KOPT-K1 (cell line): ENCODE measurements around the gene MGMT.

ENCODE experiments used
- H3K27ac ChIP-seq: fragments of 200-600 bp; sonication (generic); 2 replicates; pipeline ENCODE4 v1.5.1; 2016; ENCODE audit warnings: antibody characterized with exemption, mild to moderate bottlenecking, low read depth, low read length; ENCODE audit not compliant: poor library complexity, severe bottlenecking
- H3K36me3 ChIP-seq: fragments of 200-600 bp; sonication (generic); 2 replicates; pipeline ENCODE4 v1.5.1; 2017; ENCODE audit warnings: antibody characterized with exemption, mild to moderate bottlenecking, low read length, moderate library complexity; ENCODE audit not compliant: insufficient read depth
- H3K9me3 ChIP-seq: fragments of 200-600 bp; sonication (generic); 2 replicates; pipeline ENCODE4 v1.5.1; 2017; ENCODE audit warnings: antibody characterized with exemption, low read length, mild to moderate bottlenecking; ENCODE audit not compliant: insufficient read depth, poor library complexity, severe bottlenecking

The MGMT gene

GRCh38 chr10:129727071-129727470 is 260.0 kb downstream of the MGMT start:
- Histone ChIP-seq H3K36me3 (no peaks in the 10 kb centered on the region), H3K27ac (no peak overlapping the region), H3K9me3 (peaks cover 9% of the 10 kb centered on the region)

- no peaks in the 10 kb centered on the region for H3K36me3 ChIP-seq
- H3K9me3 ChIP-seq = peaks cover 9% of the 10 kb centered on the region
- H3K27ac ChIP-seq = no peak overlapping the region
Observed at GRCh38 chr10:129727495-129727894, 260.5 kb downstream of the MGMT start.

- no peaks in the 10 kb centered on the region for H3K36me3 ChIP-seq
- H3K9me3 ChIP-seq = peaks cover 9% of the 10 kb centered on the region
Observed at GRCh38 chr10:129728246-129728820, 261.3 kb downstream of the MGMT start.

GRCh38 chr10:129728905-129729795 is 262.1 kb downstream of the MGMT start:
- H3K27ac ChIP-seq = no peak overlapping the region
- peaks cover 9% of the 10 kb centered on the region for H3K9me3 ChIP-seq
- no peaks in the 10 kb centered on the region for H3K36me3 ChIP-seq

More at GRCh38 chr10:129728246-129728820, 261.3 kb downstream of the MGMT start:
- no peak overlapping the region for H3K27ac ChIP-seq

GRCh38 chr10:129730272-129730992 is 263.4 kb downstream of the MGMT start:
- no peak overlapping the region for H3K27ac ChIP-seq
- H3K36me3 ChIP-seq = no peaks in the 10 kb centered on the region

GRCh38 chr10:129730993-129731325 is 263.9 kb downstream of the MGMT start:
- Histone ChIP-seq H3K27ac (no peak overlapping the region), H3K9me3 (peaks cover 9% of the 10 kb centered on the region), H3K36me3 (no peaks in the 10 kb centered on the region)

More at GRCh38 chr10:129730272-129730992, 263.4 kb downstream of the MGMT start:
- H3K9me3 ChIP-seq = peaks cover 9% of the 10 kb centered on the region

- Histone ChIP-seq H3K9me3 (no peaks in the 10 kb centered on the region), H3K36me3 (no peaks in the 10 kb centered on the region), H3K27ac (no peak overlapping the region)
Observed at GRCh38 chr10:129740532-129741279, 273.7 kb downstream of the MGMT start.

- H3K27ac ChIP-seq = no peak overlapping the region
- H3K9me3 ChIP-seq = no peaks in the 10 kb centered on the region
- no peaks in the 10 kb centered on the region for H3K36me3 ChIP-seq
Observed at GRCh38 chr10:129741280-129741977, 274.4 kb downstream of the MGMT start.

GRCh38 chr10:129741978-129742741 is 275.1 kb downstream of the MGMT start:
- Histone ChIP-seq H3K9me3 (no peaks in the 10 kb centered on the region), H3K27ac (no peak overlapping the region), H3K36me3 (no peaks in the 10 kb centered on the region)

GRCh38 chr10:129742742-129743550 is 275.9 kb downstream of the MGMT start:
- Histone ChIP-seq H3K36me3 (no peaks in the 10 kb centered on the region), H3K27ac (no peak overlapping the region), H3K9me3 (peaks cover 1% of the 10 kb centered on the region)

GRCh38 chr10:129743738-129744133 is 276.7 kb downstream of the MGMT start:
- no peaks in the 10 kb centered on the region for H3K36me3 ChIP-seq
- peaks cover 9% of the 10 kb centered on the region for H3K9me3 ChIP-seq
- H3K27ac ChIP-seq = no peak overlapping the region

- no peaks in the 10 kb centered on the region for H3K36me3 ChIP-seq
- H3K9me3 ChIP-seq = peaks cover 16% of the 10 kb centered on the region
- H3K27ac ChIP-seq = no peak overlapping the region
Observed at GRCh38 chr10:129744134-129745111, 277.4 kb downstream of the MGMT start.
